Measurements from ENCODE around the gene STXBP2. TPM values are rescaled to one million over a fixed set of nuclear protein-coding genes. Genes with fewer than 3 reads are reported as not detected.

Gene STXBP2
- total and polyA plus RNA-seq, 4 donors: 25.9 to 32.7 (median 27.2) TPM

GRCh38 chr19:7685546-7686445 lies 48.9 kb downstream of the STXBP2 start (continued):
- TF ChIP-seq JUND (IDR thresholded peaks at IDR 0.05): no peak
- no peak for TF ChIP-seq ZBTB33 (IDR thresholded peaks at IDR 0.05)
- TF ChIP-seq HNF4G (IDR thresholded peaks at IDR 0.05): no peak
- no peak for TF ChIP-seq YY1 (IDR thresholded peaks at IDR 0.05)
- TF ChIP-seq SP1 (IDR thresholded peaks at IDR 0.05): no peak
- TF ChIP-seq RAD21 (IDR thresholded peaks at IDR 0.05): no peak
- TF ChIP-seq EGR1 (IDR thresholded peaks at IDR 0.05; ENCODE audit: low read depth in 2 of 2): no peak
- TF ChIP-seq FOXA2 (IDR thresholded peaks at IDR 0.05): no peak

GRCh38 chr19:7687177-7687576 lies 50.3 kb downstream of the STXBP2 start:
- H3K36me3 ChIP-seq (ENCODE audit: control insufficient read depth in 4 of 4, insufficient read depth in 3 of 4, low read depth in 1 of 4, low read length in 3 of 4): peaks cover 0 to 6% (median 0%) of the 10 kb centered on the region in 4 donors

More at GRCh38 chr19:7687177-7687576, 50.3 kb downstream of the STXBP2 start:
- Histone ChIP-seq H3K9ac (ENCODE audit: low read depth in 1 of 2, low read length in 2 of 2) (no peak overlapping the region), H3K4me1 (ENCODE audit: control insufficient read depth in 4 of 4, insufficient read depth in 4 of 4, low read length in 3 of 4) (peaks cover 0 to under 1% (median 0%) of the 10 kb centered on the region in 4 donors), H3K9me3 (ENCODE audit: control insufficient read depth in 4 of 4, low read length in 3 of 4) (no peaks in the 10 kb centered on the region), H3K27ac (ENCODE audit: low read depth in 1 of 2, low read length in 2 of 2) (no peak overlapping the region), H3K4me3 (ENCODE audit: low read depth in 1 of 3, low read length in 3 of 3) (no peak overlapping the region), H3K27me3 (ENCODE audit: control insufficient read depth in 4 of 4, insufficient read depth in 4 of 4, low read length in 3 of 4) (no peaks in the 10 kb centered on the region)
- TF ChIP-seq NR2F2 (IDR thresholded peaks at IDR 0.05) (no peak), YY1 (IDR thresholded peaks at IDR 0.05) (no peak), TAF1 (conservative IDR thresholded peaks at IDR 0.05) (no peak), HNF4A (conservative IDR thresholded peaks at IDR 0.05) (no peak), SP1 (IDR thresholded peaks at IDR 0.05) (no peak), GABPA (IDR thresholded peaks at IDR 0.05 in 1 of 2, conservative IDR thresholded peaks at IDR 0.05 in 1 of 2) (no peak), FOXA2 (IDR thresholded peaks at IDR 0.05) (no peak), CTCF (IDR thresholded peaks at IDR 0.05; ENCODE audit: low read depth, low read length, missing input control) (no peak), ZBTB33 (IDR thresholded peaks at IDR 0.05) (no peak), RAD21 (IDR thresholded peaks at IDR 0.05) (no peak), HNF4G (IDR thresholded peaks at IDR 0.05) (no peak), MAX (IDR thresholded peaks at IDR 0.05) (no peak), RXRA (IDR thresholded peaks at IDR 0.05) (no peak)
- TF ChIP-seq, protein P1, sequence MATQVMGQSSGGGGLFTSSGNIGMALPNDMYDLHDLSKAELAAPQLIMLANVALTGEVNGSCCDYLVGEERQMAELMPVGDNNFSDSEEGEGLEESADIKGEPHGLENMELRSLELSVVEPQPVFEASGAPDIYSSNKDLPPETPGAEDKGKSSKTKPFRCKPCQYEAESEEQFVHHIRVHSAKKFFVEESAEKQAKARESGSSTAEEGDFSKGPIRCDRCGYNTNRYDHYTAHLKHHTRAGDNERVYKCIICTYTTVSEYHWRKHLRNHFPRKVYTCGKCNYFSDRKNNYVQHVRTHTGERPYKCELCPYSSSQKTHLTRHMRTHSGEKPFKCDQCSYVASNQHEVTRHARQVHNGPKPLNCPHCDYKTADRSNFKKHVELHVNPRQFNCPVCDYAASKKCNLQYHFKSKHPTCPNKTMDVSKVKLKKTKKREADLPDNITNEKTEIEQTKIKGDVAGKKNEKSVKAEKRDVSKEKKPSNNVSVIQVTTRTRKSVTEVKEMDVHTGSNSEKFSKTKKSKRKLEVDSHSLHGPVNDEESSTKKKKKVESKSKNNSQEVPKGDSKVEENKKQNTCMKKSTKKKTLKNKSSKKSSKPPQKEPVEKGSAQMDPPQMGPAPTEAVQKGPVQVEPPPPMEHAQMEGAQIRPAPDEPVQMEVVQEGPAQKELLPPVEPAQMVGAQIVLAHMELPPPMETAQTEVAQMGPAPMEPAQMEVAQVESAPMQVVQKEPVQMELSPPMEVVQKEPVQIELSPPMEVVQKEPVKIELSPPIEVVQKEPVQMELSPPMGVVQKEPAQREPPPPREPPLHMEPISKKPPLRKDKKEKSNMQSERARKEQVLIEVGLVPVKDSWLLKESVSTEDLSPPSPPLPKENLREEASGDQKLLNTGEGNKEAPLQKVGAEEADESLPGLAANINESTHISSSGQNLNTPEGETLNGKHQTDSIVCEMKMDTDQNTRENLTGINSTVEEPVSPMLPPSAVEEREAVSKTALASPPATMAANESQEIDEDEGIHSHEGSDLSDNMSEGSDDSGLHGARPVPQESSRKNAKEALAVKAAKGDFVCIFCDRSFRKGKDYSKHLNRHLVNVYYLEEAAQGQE (IDR thresholded peaks at IDR 0.05): no peak
- TF ChIP-seq, protein P2, sequence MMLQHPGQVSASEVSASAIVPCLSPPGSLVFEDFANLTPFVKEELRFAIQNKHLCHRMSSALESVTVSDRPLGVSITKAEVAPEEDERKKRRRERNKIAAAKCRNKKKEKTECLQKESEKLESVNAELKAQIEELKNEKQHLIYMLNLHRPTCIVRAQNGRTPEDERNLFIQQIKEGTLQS (IDR thresholded peaks at IDR 0.05): no peak
- WGBS: 87% methylated on average over 12 of the region's 12 CpGs
- DNase-seq (ENCODE audit: low spot score): no peak
